K562 (cell line): ENCODE results near the gene AFG1L. TPM values are rescaled to one million over a fixed set of nuclear protein-coding genes. Genes with fewer than 3 reads are reported as not detected.

Experiments used
- polyA plus RNA-seq, 8 experiments: library from polyadenylated mRNA; depleted of rRNA in 4 of 8; stranded (reverse) in 5 of 8; unstranded in 3 of 8; fragments of >200 nt; fragmentation: Nextera tagmentation in 2 of 8; fragmentation: Illumina TruSeq in 1 of 8; extraction: Ambion mirVana in 2 of 8; extraction: Trizol in 1 of 8; gene quantifications; 2 replicates each; pipeline versions ENCODE4 v1.2.1 to v1.2.3, GENCODE V29; 2011 to 2014; ENCODE audit warnings: inconsistent platforms in 1 of 8, missing spikeins in 1 of 8
- small RNA-seq: library from RNA; depleted of rRNA; stranded (forward); fragments of <200 nt; gene quantifications from one replicate; pipeline ENCODE3, GENCODE V24; 2014
- total RNA-seq, 7 experiments: library from RNA; depleted of rRNA in 6 of 7; stranded (reverse); fragments of >200 nt in 6 of 7; fragmentation: Illumina TruSeq in 2 of 7; extraction: Trizol in 2 of 7; gene quantifications; 2 replicates each; pipeline versions ENCODE4 v1.2.1 to v1.2.3, GENCODE V29; 2011 to 2021; ENCODE audit warnings: low replicate concordance in 1 of 7

The AFG1L gene
- total and polyA plus RNA-seq, 9 of the 15 experiments (the other 6 are each of a cell fraction or from before 2014, with no cell fraction given), result 2.2 to 15.5 (median 5.8) TPM

Small RNAs within 50 kb of the gene (small RNA-seq; reads per million reads assigned to genes)
- gene AL356121.1, result not detected
- not detected for gene AL391646.1
- gene RNA5SP212, result not detected
- not detected for gene RNU6-1144P
- not detected for gene RNU6-770P
- not detected for gene Z98742.2

Other genes with a start within 250 kb of the AFG1L start
- gene OSTM1, start 220.3 kb upstream of the AFG1L start, total RNA-seq (2014; rRNA removed), result 16.3 and 26.2 TPM in 2 replicates
- 20.2 and 24.9 TPM in 2 replicates for gene OSTM1, start 220.3 kb upstream of the AFG1L start, total RNA-seq (2014; rRNA removed; fragmentation: Illumina TruSeq; extraction: Trizol)
- 18.3 and 19.8 TPM in 2 replicates for gene OSTM1, start 220.3 kb upstream of the AFG1L start, total RNA-seq (2015; rRNA removed; fragmentation: Illumina TruSeq; extraction: Trizol)
- gene OSTM1, start 220.3 kb upstream of the AFG1L start, total RNA-seq (2021), result 26.6 and 29.5 TPM in 2 replicates
- 21.9 and 27.6 TPM in 2 replicates for gene OSTM1, start 220.3 kb upstream of the AFG1L start, polyA plus RNA-seq (2011; rRNA removed)
- 9.9 and 10.1 TPM in 2 replicates for gene OSTM1, start 220.3 kb upstream of the AFG1L start, polyA plus RNA-seq (2014; fragmentation: Illumina TruSeq; extraction: Trizol)
- gene OSTM1, start 220.3 kb upstream of the AFG1L start, polyA plus RNA-seq (2014; fragmentation: Nextera tagmentation; extraction: Ambion mirVana), result 1 to 10 TPM; 5.6 to 7.6 TPM
- gene OSTM1, start 220.3 kb upstream of the AFG1L start, polyA plus RNA-seq (2014; rRNA removed), result 7.2 and 9.3 TPM in 2 replicates
- not detected in 2 replicates for gene NR2E1, start 129.0 kb upstream of the AFG1L start, total RNA-seq (2014; rRNA removed)
- gene NR2E1, start 129.0 kb upstream of the AFG1L start, total RNA-seq (2014; rRNA removed; fragmentation: Illumina TruSeq; extraction: Trizol), result not detected in 2 replicates
- gene NR2E1, start 129.0 kb upstream of the AFG1L start, total RNA-seq (2015; rRNA removed; fragmentation: Illumina TruSeq; extraction: Trizol), result not detected in 2 replicates
- not detected in 2 replicates for gene NR2E1, start 129.0 kb upstream of the AFG1L start, total RNA-seq (2021)
- gene NR2E1, start 129.0 kb upstream of the AFG1L start, polyA plus RNA-seq (2011; rRNA removed), result not detected in 2 replicates
- not detected in 2 replicates for gene NR2E1, start 129.0 kb upstream of the AFG1L start, polyA plus RNA-seq (2014; fragmentation: Illumina TruSeq; extraction: Trizol)
- gene NR2E1, start 129.0 kb upstream of the AFG1L start, polyA plus RNA-seq (2014; fragmentation: Nextera tagmentation; extraction: Ambion mirVana), result not detected
- not detected in 2 replicates for gene NR2E1, start 129.0 kb upstream of the AFG1L start, polyA plus RNA-seq (2014; rRNA removed)
- gene SNX3, start 34.0 kb upstream of the AFG1L start, total RNA-seq (2014; rRNA removed), result 129 and 158 TPM in 2 replicates
- gene SNX3, start 34.0 kb upstream of the AFG1L start, total RNA-seq (2014; rRNA removed; fragmentation: Illumina TruSeq; extraction: Trizol), result 159 and 172 TPM in 2 replicates
- 161 and 182 TPM in 2 replicates for gene SNX3, start 34.0 kb upstream of the AFG1L start, total RNA-seq (2015; rRNA removed; fragmentation: Illumina TruSeq; extraction: Trizol)
- 122 and 131 TPM in 2 replicates for gene SNX3, start 34.0 kb upstream of the AFG1L start, total RNA-seq (2021)
- 306 and 410 TPM in 2 replicates for gene SNX3, start 34.0 kb upstream of the AFG1L start, polyA plus RNA-seq (2011; rRNA removed)
- gene SNX3, start 34.0 kb upstream of the AFG1L start, polyA plus RNA-seq (2014; fragmentation: Illumina TruSeq; extraction: Trizol), result 208 and 261 TPM in 2 replicates
- gene SNX3, start 34.0 kb upstream of the AFG1L start, polyA plus RNA-seq (2014; fragmentation: Nextera tagmentation; extraction: Ambion mirVana), result 10 to 100 TPM; 48.9 to 68.3 TPM
- gene SNX3, start 34.0 kb upstream of the AFG1L start, polyA plus RNA-seq (2014; rRNA removed), result 162 and 197 TPM in 2 replicates